HG03025 (cell line): Measurements from ENCODE around the gene TRPT1.

Experiments
- ATAC-seq: cut with Tn5 transposase; IDR thresholded peaks from one replicate; pipeline ENCODE4 v1.9.1; 2021; ENCODE audit warnings: mild to moderate bottlenecking, moderate library complexity; ENCODE audit not compliant: unreplicated experiment, low FRiP score

TRPT1 gene

GRCh38 chr11:64210301-64211020 is 15.5 kb downstream of the TRPT1 start:
- no peak for ATAC-seq

GRCh38 chr11:64209563-64209843 is 16.5 kb downstream of the TRPT1 start:
- ATAC-seq: no peak

- no peak for ATAC-seq
Observed at GRCh38 chr11:64208796-64209562, 17.0 kb downstream of the TRPT1 start.

DNA sequence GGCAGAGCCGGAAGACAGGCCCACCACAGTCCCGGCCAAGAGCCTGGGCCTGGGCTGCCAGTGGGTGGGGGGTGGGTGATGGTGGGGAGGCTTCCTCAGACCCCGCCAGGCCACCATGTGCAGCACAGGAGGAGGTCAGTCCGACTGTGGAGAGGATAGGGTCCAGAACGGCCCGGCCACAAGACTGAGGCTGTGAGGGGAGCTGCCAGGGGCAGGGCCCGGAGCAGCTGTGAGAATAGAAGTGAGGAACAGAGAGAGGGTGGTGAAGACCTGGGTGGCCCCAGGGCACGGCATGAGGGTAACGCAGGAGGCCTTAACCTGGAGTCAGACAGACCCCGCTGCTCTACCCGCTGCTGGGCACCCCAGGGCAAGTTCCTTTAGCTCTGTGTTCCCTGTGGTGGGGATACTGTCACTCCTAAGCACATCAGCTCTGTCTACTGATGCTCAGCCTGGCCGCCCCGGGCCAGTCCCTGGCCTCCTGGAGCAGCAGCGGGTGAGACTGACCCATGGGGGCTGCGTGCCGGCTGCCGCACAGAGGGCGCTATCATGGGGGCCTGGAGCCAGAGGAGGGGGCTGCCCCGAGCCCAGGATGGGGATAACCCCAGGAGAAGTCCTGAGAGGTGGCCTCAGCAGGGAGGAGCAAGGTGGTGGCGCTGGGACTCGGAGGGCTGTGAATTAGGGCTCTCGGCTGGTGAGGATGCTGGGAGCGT is 17.7 kb downstream of the TRPT1 start:
- no peak for ATAC-seq

- ATAC-seq: peak; percentile 40
Observed at GRCh38 chr11:64207256-64208085, 18.5 kb downstream of the TRPT1 start.

DNA sequence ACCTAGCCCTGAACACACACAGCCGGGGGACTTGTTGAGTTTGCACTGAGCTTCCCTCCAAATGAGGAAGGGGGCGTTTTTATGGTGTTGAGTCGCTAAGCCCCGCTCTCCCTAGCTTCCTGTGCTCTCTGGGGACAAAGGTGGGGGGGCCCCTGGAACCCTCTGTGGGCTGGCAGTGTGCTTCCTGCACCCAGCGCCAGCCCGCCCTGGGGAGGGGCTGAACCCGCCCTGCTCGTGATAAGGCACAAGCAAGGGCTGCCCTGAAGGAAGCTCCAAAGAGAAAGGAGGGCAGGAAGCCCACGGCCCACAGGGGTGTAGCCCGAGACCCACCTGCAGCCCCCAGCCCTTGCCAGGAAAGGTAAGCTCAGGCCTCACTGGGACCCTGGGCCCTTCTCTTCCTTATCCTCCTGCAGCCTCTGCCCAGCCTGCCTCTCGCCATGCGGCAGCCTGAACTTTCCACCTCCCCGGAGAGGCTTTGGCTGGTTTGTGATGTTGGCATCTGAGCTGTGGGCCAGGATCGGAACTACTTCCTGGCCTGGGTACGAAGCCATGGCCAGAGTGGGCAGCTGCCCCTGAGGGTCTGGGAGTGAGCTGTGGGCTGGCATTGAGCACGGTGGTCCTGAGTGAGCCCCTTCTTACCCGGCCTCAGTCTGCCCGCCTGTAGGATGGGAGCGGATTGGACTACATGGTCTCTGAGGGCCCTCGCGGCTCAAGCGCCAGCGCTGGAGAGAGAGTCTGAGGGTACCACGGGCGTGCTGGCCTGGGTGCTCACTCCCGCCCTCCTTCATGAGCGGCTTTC is 19.3 kb downstream of the TRPT1 start, which contains the start of gene FERMT3:
Gene FERMT3 (plus strand): TSS at position 265 of the 799 bp plus-strand sequence. CDS start 644 bp downstream, outside the sequence.
- ATAC-seq: no peak

- ATAC-seq: no peak
Observed at GRCh38 chr11:64204464-64204989, 21.5 kb downstream of the TRPT1 start.

DNA sequence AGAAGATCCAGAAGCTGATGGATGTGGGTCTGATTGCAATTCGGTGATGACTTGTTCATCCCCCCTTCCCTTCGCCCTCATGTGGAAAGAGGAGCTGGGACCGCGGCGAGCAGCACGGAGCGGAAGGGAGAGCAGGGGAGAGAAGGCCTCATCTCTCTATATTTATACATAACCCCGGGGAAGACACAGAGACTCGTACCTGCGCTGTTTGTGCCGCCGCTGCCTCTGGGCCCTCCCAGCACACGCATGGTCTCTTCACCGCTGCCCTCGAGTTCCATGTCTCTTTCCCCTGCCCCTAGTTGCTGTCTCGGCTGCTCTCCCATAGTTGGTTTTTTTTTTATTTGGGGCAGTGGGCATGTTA is 21.9 kb downstream of the TRPT1 start:
- no peak for ATAC-seq

DNA sequence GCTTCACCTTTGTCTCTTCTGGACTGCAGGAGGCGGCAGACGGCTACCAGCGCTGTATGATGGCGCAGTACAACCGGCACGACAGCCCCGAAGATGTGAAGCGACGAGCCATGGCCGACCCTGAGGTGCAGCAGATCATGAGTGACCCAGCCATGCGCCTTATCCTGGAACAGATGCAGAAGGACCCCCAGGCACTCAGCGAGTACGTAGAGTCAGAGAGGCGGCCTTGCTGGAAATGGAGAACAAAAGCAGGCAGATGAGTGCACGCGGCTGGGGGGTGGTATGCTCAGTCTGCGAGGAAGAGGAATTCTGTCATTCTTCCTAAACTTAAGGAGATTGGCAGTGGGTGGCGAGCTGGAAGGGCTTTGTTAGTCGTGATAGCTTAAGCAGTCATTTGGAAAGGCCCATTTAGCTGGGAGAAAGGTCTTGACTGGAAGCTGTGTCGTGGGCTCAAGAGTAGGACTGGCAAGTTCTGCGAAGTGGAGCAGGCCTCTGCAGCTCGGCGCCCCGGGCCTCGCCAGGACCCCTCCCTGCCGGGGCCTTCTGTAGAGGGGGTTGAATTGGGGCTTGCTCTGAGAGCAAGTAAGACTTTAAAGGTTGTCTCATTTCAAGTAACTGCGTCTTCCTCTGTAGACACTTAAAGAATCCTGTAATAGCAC is 22.4 kb downstream of the TRPT1 start:
- no peak for ATAC-seq

DNA sequence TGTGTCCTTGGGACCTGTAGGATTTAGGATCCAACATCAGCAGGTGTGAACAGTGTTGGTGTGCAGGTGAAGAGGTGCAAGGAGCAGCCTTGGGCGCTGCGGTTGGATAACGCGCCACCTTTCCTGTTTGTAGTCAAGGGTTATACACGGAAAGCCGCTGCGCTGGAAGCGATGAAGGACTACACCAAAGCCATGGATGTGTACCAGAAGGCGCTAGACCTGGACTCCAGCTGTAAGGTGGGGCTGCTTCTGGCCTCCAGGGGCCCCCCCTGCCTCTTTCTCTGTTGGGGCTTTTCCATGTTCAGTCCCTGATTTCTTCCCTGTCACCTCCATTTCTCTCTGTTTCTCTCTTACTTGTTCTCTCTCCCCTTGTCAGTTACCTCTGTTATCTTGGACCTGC is 23.0 kb downstream of the TRPT1 start:
- no peak for ATAC-seq

- ATAC-seq: no peak
Observed at GRCh38 chr11:64201543-64201942, 24.4 kb downstream of the TRPT1 start.

GRCh38 chr11:64198511-64198910 is 27.5 kb downstream of the TRPT1 start:
- no peak for ATAC-seq

DNA sequence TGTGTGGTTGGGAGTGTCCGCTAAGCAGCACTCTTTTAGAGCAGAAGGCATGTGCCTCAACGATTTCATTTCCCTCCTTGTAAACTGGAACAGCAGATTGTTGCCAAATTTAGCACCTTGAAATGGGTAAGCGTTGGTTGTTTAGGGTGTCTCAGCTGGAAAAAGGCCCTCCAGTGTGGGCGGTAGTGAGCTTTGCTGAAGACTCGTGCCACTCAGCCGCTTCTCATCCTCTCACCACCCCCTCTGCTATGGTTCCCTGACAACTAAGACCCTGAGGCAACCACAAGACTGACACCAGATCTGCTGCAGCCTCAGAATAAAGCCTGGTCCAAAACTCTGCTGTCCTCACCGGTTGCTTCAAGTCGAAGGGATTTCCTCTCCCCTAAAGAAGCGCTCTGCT is 29.4 kb downstream of the TRPT1 start:
- no peak for ATAC-seq

DNA sequence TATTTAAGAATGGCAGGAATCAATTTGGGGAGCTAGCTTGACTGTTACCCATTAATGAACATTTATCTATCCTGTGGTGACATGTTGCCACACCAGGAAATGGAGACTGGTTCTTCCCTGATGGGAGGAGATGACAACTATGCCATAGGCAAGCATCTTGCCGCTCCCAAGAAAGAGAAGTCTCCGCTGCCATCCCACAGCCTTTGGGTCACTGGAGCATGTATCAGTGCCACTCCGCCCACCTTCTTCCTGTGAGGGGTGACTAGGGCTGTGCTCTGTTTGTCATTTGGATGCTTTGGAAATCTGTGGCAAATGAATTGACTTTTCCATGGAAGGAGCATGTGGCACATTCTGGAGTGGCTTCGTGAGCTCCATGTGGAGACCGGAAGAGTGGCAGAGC is 33.6 kb downstream of the TRPT1 start:
- ATAC-seq: no peak

DNA sequence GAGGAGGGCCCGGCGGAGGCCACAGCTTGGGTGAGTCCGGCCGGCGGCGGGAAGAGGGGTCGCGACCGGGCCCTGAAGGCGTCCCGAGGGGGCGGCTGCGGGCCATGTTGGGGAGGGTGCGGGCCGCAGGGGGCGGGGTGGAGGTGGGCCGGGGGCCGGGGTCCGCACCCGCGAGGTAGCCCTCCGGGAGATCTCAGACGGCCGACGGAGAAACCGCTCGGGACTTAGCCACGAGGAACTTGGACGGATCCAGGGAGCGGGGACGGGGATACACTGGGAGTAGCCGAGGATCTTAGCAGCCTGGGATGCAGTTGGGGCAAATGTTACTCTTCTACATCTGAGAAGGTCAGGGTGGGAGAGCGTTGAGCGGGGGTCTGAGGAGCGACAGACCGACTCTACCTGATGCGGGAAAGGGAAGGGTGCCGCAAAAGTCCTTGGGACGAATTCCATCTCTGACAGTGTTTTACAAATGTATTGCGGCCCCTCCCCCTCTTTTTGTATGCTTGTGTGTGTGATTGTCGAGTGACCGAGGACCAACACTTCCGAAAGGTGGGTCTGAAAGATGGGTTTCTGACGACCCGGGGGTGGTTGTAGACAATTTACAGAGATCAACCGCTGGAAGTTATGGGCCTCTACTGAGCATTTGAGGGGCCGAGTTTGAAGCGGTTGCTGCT is 39.4 kb downstream of the TRPT1 start:
- ATAC-seq: no peak

GRCh38 chr11:64185693-64186491 is 40.1 kb downstream of the TRPT1 start, which contains the start of gene STIP1:
Gene STIP1, plus strand, starts transcription at chr11:64186171. Its CDS starts 91 bp downstream, at chr11:64186262.
- peak; percentile 86 for ATAC-seq

DNA sequence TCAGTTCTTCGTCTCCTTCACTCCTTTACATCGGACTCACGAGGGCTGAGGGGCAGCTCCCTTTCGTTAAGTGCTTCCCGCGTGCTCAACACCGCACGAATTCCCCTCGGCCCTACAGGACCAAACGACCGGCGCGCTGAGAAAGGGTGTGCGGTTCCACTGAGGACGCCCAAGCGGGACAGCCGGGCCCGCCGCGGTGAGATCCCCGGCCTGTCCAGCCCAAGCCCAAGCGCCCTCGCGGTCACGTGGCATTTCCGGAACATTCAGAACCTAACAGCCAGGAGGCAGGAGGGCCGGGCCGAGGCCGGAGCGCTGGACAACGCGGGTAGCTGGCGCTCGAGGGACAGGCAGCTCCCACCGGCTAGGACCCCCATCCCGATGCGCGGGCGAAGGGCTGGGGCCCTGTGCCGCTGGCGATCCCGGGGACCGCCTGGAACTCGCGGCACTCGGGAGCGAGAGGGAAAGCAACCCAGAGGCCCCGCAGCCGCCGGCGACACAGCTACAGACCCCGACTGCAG is 40.8 kb downstream of the TRPT1 start:
- peak; percentile 21 for ATAC-seq
